ENCODE measurements around the gene CRHR2.

DNA sequence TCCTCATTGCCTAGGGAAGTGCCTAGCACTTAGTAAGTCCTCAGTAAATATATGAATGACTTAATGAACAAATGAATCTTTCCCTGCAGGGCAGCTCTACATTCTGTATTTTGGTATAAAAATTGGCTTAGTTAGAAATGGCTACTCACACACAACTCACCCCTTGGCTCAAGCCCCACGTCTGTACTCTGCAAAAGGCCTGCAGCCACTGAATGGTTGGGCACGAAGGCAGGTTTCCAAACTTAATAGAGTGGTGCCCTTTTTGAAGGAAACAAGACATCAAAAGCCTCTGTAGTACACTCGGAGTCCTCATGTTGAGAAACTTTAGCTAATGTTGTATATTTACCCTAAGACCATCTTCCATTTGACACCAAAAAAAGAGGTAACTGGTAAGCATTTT is 36.6 kb downstream of the CRHR2 start:
- TF ChIP-seq, protein P1, sequence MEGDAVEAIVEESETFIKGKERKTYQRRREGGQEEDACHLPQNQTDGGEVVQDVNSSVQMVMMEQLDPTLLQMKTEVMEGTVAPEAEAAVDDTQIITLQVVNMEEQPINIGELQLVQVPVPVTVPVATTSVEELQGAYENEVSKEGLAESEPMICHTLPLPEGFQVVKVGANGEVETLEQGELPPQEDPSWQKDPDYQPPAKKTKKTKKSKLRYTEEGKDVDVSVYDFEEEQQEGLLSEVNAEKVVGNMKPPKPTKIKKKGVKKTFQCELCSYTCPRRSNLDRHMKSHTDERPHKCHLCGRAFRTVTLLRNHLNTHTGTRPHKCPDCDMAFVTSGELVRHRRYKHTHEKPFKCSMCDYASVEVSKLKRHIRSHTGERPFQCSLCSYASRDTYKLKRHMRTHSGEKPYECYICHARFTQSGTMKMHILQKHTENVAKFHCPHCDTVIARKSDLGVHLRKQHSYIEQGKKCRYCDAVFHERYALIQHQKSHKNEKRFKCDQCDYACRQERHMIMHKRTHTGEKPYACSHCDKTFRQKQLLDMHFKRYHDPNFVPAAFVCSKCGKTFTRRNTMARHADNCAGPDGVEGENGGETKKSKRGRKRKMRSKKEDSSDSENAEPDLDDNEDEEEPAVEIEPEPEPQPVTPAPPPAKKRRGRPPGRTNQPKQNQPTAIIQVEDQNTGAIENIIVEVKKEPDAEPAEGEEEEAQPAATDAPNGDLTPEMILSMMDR (IDR thresholded peaks at IDR 0.05; ENCODE audit: low read length) = no peak
- no peak for TF ChIP-seq EZH2 (IDR thresholded peaks at IDR 0.05; ENCODE audit: borderline replicate concordance, low read length)
